Fibroblast of lung (primary cell): ENCODE data around the gene LGR6.

Experiments used
- EZH2 ChIP-seq: IDR thresholded peaks from 2 replicates; pipeline ENCODE4 v1.5.1; 2012; ENCODE audit warnings: low read length, control low read depth, mild to moderate bottlenecking; ENCODE audit errors: missing control alignments
- TF ChIP-seq, protein P1 (sequence below), 2 donors: IDR thresholded peaks in 1 of 2; conservative IDR thresholded peaks in 1 of 2; 1 replicate in 1 of 2; 2 replicates in 1 of 2; pipeline ENCODE4 v1.5.1; 2011 to 2012; ENCODE audit warnings: low read length in 2 of 2, control low read depth in 1 of 2, inconsistent platforms in 1 of 2, low read depth in 1 of 2, mild to moderate bottlenecking in 1 of 2

DNA sequence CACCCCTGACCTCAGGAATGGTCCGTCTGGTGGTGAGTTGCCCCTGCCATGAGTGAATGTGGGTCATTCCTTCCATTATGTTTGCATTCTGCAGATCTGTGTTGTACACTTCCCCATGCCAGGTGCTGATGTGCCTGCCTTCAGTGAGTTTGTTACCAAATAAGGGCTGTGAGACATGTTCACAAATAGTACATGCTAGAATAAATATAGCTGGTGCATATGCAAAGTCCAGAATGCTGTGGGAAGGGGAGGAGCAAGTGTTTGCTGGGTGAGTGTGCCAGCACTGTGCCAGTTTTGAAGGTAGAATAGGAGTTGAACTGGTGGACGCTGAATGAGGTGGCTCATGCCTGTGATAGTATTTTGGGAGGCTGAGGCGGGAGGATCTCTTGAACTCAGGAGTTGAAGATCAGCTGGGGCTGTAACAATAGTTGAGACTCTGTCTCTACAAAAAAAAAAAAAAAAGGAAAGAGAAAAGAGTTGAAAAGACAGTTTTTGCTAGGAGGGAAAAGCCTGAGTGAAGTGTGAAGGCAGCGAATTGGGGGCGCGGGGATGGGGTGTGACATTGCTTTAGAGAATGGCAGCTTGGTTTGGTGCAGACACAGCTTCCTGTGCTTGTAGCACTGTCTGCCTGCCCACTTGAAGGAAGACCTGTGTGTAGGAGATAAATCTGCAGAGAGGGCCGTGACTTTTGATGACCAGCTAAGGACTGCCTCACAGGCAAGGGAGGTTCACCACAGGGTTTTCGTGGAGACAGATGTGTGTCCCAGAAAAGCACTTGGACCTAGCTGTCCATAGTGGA lies 61.1 kb downstream of the LGR6 start:
- no peak for TF ChIP-seq EZH2
- TF ChIP-seq, protein P1, sequence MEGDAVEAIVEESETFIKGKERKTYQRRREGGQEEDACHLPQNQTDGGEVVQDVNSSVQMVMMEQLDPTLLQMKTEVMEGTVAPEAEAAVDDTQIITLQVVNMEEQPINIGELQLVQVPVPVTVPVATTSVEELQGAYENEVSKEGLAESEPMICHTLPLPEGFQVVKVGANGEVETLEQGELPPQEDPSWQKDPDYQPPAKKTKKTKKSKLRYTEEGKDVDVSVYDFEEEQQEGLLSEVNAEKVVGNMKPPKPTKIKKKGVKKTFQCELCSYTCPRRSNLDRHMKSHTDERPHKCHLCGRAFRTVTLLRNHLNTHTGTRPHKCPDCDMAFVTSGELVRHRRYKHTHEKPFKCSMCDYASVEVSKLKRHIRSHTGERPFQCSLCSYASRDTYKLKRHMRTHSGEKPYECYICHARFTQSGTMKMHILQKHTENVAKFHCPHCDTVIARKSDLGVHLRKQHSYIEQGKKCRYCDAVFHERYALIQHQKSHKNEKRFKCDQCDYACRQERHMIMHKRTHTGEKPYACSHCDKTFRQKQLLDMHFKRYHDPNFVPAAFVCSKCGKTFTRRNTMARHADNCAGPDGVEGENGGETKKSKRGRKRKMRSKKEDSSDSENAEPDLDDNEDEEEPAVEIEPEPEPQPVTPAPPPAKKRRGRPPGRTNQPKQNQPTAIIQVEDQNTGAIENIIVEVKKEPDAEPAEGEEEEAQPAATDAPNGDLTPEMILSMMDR (conservative IDR thresholded peaks at IDR 0.05 in 1 of 2, IDR thresholded peaks at IDR 0.05 in 1 of 2; ENCODE audit: low read depth in 1 of 2, low read length in 2 of 2), result no peak
